GM23248 (cell line): ENCODE measurements around the gene RBMY1J. TPM values are rescaled to one million over a fixed set of nuclear protein-coding genes. Genes with fewer than 3 reads are reported as not detected.
"Not testable (repeated sequence)": the region's sequence is repeated elsewhere in the genome, so short reads cannot be mapped to it uniquely, and the experiment has no call there.

ENCODE experiments used
- DNase-seq: peaks from one replicate; pipeline ENCODE4 v3.0.0-alpha.2; 2015
- H2AFZ ChIP-seq: fragments of 200-600 bp; sonication (generic); 2 replicates; pipeline ENCODE4 v1.6.1; 2016; ENCODE audit warnings: antibody characterized with exemption
- H3F3A ChIP-seq: fragments of 200-600 bp; sonication (generic); 2 replicates; pipeline ENCODE4 v1.6.1; 2016; ENCODE audit warnings: mild to moderate bottlenecking, antibody characterized with exemption, mixed run types; ENCODE audit not compliant: insufficient read depth
- H3K27ac ChIP-seq: fragments of 200-600 bp; sonication (generic); 2 replicates; pipeline ENCODE4 v1.5.1; 2016; ENCODE audit warnings: mild to moderate bottlenecking
- H3K27me3 ChIP-seq: fragments of 200-600 bp; sonication (generic); replicated peaks from 2 replicates; pipeline ENCODE4 v1.6.1; 2016; ENCODE audit warnings: mild to moderate bottlenecking; ENCODE audit not compliant: insufficient read depth
- H3K36me3 ChIP-seq: fragments of 200-600 bp; sonication (generic); 2 replicates; pipeline ENCODE4 v1.6.1; 2016; ENCODE audit warnings: low read depth, mild to moderate bottlenecking
- H3K4me1 ChIP-seq: fragments of 200-600 bp; sonication (generic); 2 replicates; pipeline ENCODE4 v1.6.1; 2016; ENCODE audit warnings: mild to moderate bottlenecking; ENCODE audit not compliant: insufficient read depth
- H3K4me2 ChIP-seq: fragments of 200-600 bp; sonication (generic); one replicate; pipeline ENCODE4 v1.6.1; 2016; ENCODE audit warnings: mild to moderate bottlenecking; ENCODE audit not compliant: unreplicated experiment
- H3K4me3 ChIP-seq: fragments of 200-600 bp; sonication (generic); 2 replicates; pipeline ENCODE4 v1.5.1; 2016; ENCODE audit warnings: mild to moderate bottlenecking
- H3K79me2 ChIP-seq: fragments of 200-600 bp; sonication (generic); 2 replicates; pipeline ENCODE4 v1.6.1; 2016; ENCODE audit warnings: mild to moderate bottlenecking; ENCODE audit not compliant: insufficient read depth
- H3K9ac ChIP-seq: fragments of 200-600 bp; sonication (generic); 2 replicates; pipeline ENCODE4 v1.6.1; 2016; ENCODE audit warnings: mild to moderate bottlenecking
- H3K9me2 ChIP-seq: fragments of 200-600 bp; sonication (generic); 2 replicates; pipeline ENCODE4 v1.6.1; 2016; ENCODE audit warnings: mixed run types, mild to moderate bottlenecking, moderate library complexity; ENCODE audit not compliant: insufficient read depth
- H3K9me3 ChIP-seq: fragments of 200-600 bp; sonication (generic); one replicate; pipeline ENCODE4 v1.6.1; 2017; ENCODE audit warnings: low read depth
- H4K20me1 ChIP-seq: fragments of 200-600 bp; sonication (generic); 2 replicates; pipeline ENCODE4 v1.6.0; 2016; ENCODE audit not compliant: insufficient read depth
- EZH2 ChIP-seq: fragments of 200-600 bp; sonication (generic); IDR thresholded peaks from 2 replicates; pipeline ENCODE4 v1.6.1; 2018; ENCODE audit warnings: antibody characterized with exemption, mild to moderate bottlenecking; ENCODE audit not compliant: insufficient read depth, poor library complexity, severe bottlenecking
- EZH2phosphoT487 ChIP-seq: fragments of 200-600 bp; sonication (generic); IDR thresholded peaks from 2 replicates; pipeline ENCODE4 v1.6.1; 2018; ENCODE audit warnings: antibody characterized with exemption, moderate library complexity, mild to moderate bottlenecking, low read depth; ENCODE audit not compliant: insufficient read depth
- WGBS, 2 experiments: methylation state at CpG; one replicate each; pipeline ENCODE4 v1.1.6; 2015 to 2017; ENCODE audit warnings: low lambda C conversion rate in 2 of 2, low coverage in 1 of 2; ENCODE audit errors: missing lambda C conversion rate in 2 of 2; 5-methylcytosine and 5-hydroxymethylcytosine counted together
- in situ Hi-C: fragments of 300-500 bp; cut with MboI; formaldehyde crosslinking; loops from 2 replicates; pipeline ENCODE4 v1.15.0; 2020
- polyA plus RNA-seq: library from polyadenylated mRNA; unstranded; fragments of >200 nt; fragmentation: Nextera tagmentation; extraction: Ambion mirVana; gene quantifications from 2 replicates; pipeline ENCODE4 v1.2.1, GENCODE V29; 2016
- total RNA-seq: library from RNA; depleted of rRNA; stranded (reverse); fragments of >200 nt; shearing (Covaris generic); gene quantifications from 2 replicates; pipeline ENCODE4 v1.2.3, GENCODE V29; 2014; rRNA removed

RBMY1J gene
- total RNA-seq (not detected in 2 replicates), polyA plus RNA-seq (not detected in 2 replicates)

- H3K4me3 ChIP-seq, H3K36me3 ChIP-seq, H3F3A ChIP-seq, H3K27ac ChIP-seq, H3K9me3 ChIP-seq, H3K4me2 ChIP-seq, H3K9me2 ChIP-seq, H4K20me1 ChIP-seq, H2AFZ ChIP-seq, H3K79me2 ChIP-seq, DNase-seq, H3K9ac ChIP-seq, H3K4me1 ChIP-seq, H3K27me3 ChIP-seq, in situ Hi-C loops: not testable (repeated sequence)
- WGBS, 2 experiments = no CpG with 5 or more reads among the region's 26 CpGs
These were observed at the start of gene RBMY1J for GRCh38 chrY:22403110-22403509. RBMY1J (plus strand) TSS chrY:22403410; CDS start chrY:22405448, 2,038 bp downstream.

DNA sequence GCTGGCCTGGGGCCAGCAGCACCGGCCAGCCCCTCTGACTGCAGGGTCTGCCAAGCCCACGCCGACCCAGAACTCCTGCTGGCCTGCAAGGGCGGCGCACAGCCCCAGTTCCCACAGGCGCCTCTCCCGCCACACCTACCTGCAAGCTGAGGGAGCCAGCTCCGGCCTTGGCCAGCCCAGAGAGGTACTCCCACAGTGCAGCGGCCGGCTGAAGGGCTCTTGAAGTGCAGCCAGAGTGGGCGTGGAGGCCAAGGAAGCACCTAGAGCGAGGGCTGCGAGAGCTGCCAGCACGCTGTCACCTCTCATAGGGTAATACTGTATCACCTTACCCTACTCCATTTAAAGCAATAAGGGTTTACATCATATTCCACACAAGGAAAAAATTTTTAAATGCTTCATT lies 35.8 kb upstream of the RBMY1J start:
- no peaks in the 10 kb centered on the region for H3K27me3 ChIP-seq
- H3K9me3 ChIP-seq = no peaks in the 10 kb centered on the region
- no peak for TF ChIP-seq EZH2phosphoT487
- no peak for TF ChIP-seq EZH2
- no peak overlapping the region for H3K4me2 ChIP-seq
- H3K9me2 ChIP-seq = no peaks in the 10 kb centered on the region
- no peak overlapping the region for H3K4me3 ChIP-seq
- H4K20me1 ChIP-seq = no peaks in the 10 kb centered on the region
- no peaks in the 10 kb centered on the region for H3K36me3 ChIP-seq
- in situ Hi-C loops = no loop called here
- H2AFZ ChIP-seq = no peak overlapping the region
- no peak overlapping the region for H3K27ac ChIP-seq
- 43 to 55% methylated on average over 7 to 10 of the region's 14 CpGs for WGBS, 2 experiments
- H3K4me1 ChIP-seq = no peaks in the 10 kb centered on the region
- DNase-seq = no peak
- H3K79me2 ChIP-seq = no peaks in the 10 kb centered on the region
- no peak overlapping the region for H3K9ac ChIP-seq
- H3F3A ChIP-seq = no peaks in the 10 kb centered on the region

DNA sequence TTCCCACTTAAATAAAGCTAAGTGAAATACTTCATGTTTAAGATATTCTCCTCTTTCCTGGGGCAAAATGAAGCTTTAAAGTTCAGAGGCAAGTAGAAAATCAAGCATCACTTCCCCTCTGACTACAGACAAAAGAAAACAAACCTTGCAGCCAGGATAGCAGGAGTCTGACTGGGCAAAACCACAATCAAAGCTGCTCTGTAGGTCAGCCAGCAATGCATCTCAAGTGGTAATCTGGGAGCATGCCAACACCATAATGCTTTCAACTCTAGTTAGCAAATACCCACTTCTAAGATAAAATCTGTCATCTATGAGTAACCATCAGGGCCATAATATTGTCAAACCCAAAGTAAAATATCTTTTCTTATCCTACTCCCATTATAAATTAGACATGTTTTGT lies 32.6 kb upstream of the RBMY1J start:
- TF ChIP-seq EZH2phosphoT487 = no peak
- no peak for TF ChIP-seq EZH2

GRCh38 chrY:22373494-22373893 lies 29.7 kb upstream of the RBMY1J start:
- Histone ChIP-seq H3K79me2 (no peaks in the 10 kb centered on the region), H3K36me3 (no peaks in the 10 kb centered on the region), H3K4me2 (no peak overlapping the region), H3K4me1 (no peaks in the 10 kb centered on the region), H3F3A (no peaks in the 10 kb centered on the region), H3K9ac (no peak overlapping the region), H3K27me3 (no peaks in the 10 kb centered on the region), H3K9me2 (no peaks in the 10 kb centered on the region), H3K9me3 (no peaks in the 10 kb centered on the region), H4K20me1 (no peaks in the 10 kb centered on the region), H3K27ac (no peak overlapping the region), H3K4me3 (no peak overlapping the region), H2AFZ (no peak overlapping the region)
- TF ChIP-seq EZH2phosphoT487 = no peak
- no peak for TF ChIP-seq EZH2
- in situ Hi-C loops = no loop called here
- no peak for DNase-seq

More for the DNA sequence above, 32.6 kb upstream of the RBMY1J start:
- Histone ChIP-seq H3K4me1 (no peaks in the 10 kb centered on the region), H3K79me2 (no peaks in the 10 kb centered on the region), H3K27ac (no peak overlapping the region), H3K9me2 (no peaks in the 10 kb centered on the region), H3K36me3 (no peaks in the 10 kb centered on the region), H3K4me2 (no peak overlapping the region), H3K9me3 (no peaks in the 10 kb centered on the region), H3K27me3 (no peaks in the 10 kb centered on the region), H3K9ac (no peak overlapping the region), H3K4me3 (no peak overlapping the region), H3F3A (no peaks in the 10 kb centered on the region), H2AFZ (no peak overlapping the region), H4K20me1 (no peaks in the 10 kb centered on the region)
- no peak for DNase-seq
- in situ Hi-C loops = no loop called here

DNA sequence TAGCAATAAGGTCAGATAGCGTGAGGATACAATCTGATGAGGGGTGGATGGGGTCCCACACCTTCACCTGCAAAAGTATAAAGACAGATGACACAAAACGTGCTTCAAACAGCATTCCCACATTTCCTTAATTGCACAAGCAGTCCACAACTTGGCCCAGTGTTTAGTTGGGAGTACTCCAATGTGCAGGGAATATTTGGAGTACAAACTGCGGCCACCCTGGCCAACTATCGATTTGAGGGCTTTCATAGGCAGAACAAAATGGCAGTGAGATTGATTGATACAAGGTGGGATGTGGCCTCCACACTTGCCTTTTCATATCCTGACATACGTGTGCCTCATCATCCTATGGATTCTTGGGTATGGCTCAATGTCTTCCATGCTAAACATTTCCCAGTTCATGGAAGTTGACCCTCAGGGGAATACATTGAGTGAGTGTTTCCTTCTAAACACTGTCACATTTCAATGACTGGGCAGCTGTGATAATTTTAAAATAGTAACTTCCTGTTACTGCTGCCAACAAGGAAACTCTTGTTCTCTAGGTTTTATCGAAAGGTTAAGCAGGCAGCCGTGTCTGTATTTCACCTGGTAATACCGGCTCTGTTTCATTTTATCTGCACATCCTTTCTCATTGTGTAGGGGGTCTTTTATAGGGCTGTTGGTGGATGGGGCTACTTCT lies 41.6 kb downstream of the RBMY1J start:
- H3K4me1 ChIP-seq, in situ Hi-C loops, H3K9me2 ChIP-seq, H3K27ac ChIP-seq, H3F3A ChIP-seq, H3K4me3 ChIP-seq, DNase-seq, H3K79me2 ChIP-seq, H3K9ac ChIP-seq, H3K4me2 ChIP-seq, H3K27me3 ChIP-seq, H2AFZ ChIP-seq, H4K20me1 ChIP-seq, H3K36me3 ChIP-seq, H3K9me3 ChIP-seq: not testable (repeated sequence)
- WGBS, 2 experiments = no CpG with 5 or more reads among the region's 8 CpGs

GRCh38 chrY:22455522-22455921 lies 52.3 kb downstream of the RBMY1J start:
- H3K4me3 ChIP-seq, H3K4me1 ChIP-seq, DNase-seq, H3K4me2 ChIP-seq, H3K27ac ChIP-seq, in situ Hi-C loops, H3K9me3 ChIP-seq, H3K9me2 ChIP-seq, H4K20me1 ChIP-seq, H3K36me3 ChIP-seq, H3K9ac ChIP-seq, H3K27me3 ChIP-seq, H3F3A ChIP-seq, H2AFZ ChIP-seq, H3K79me2 ChIP-seq: not testable (repeated sequence)
- WGBS, 2 experiments = no CpG with 5 or more reads among the region's 8 CpGs

GRCh38 chrY:22461962-22462361 lies 58.8 kb downstream of the RBMY1J start:
- H3K36me3 ChIP-seq, in situ Hi-C loops, H3K4me3 ChIP-seq, H3K9ac ChIP-seq, H3K27ac ChIP-seq, H4K20me1 ChIP-seq, H3K4me1 ChIP-seq, H3K9me3 ChIP-seq, H3K27me3 ChIP-seq, H3K79me2 ChIP-seq, H3F3A ChIP-seq, H3K9me2 ChIP-seq, DNase-seq, H2AFZ ChIP-seq, H3K4me2 ChIP-seq: not testable (repeated sequence)
- WGBS, 2 experiments = no CpG with 5 or more reads among the region's 10 CpGs
